Measurements from ENCODE around the gene NF2.

Gene NF2

DNA sequence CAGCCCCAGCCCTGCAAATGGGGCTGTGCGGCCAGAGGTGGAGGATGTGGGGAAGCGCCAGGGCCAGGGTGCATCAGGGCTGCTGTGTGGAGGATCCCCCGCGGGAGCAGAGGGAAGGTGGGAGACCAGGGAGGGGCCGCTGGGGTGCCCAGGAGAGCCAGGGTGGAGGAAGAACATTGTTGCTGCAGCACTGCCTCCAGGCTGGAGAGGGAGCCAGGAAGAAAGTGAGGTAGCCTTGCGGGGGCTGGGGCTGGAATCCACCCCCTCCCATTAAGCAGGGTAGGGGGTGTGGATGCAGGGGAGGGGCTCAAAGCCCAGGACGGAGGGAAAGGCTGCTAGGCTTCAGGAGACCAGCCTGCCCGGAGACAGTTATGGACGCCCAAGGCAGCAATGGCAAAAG, 131.4 kb downstream of the NF2 start:
- Histone ChIP-seq H3K9me3 (no peaks in the 10 kb centered on the region), H4K20me1 (peaks cover 17% of the 10 kb centered on the region), H3K27me3 (peaks cover 20% of the 10 kb centered on the region; the same call in 1 of the 2 replicates), H3K4me3 (no peak overlapping the region), H3K9ac (no peak overlapping the region), H3K36me3 (peaks cover 23% of the 10 kb centered on the region), H3K27ac (0 out of 2 replicates have a peak overlapping the region, but pooled peaks have one; percentile 35), H3K4me2 (peak overlapping the region; percentile 80), H3K4me1 (peaks cover 64% of the 10 kb centered on the region)
- no peak for TF ChIP-seq Cebpa-rat (IDR thresholded peaks at IDR 0.05)

DNA sequence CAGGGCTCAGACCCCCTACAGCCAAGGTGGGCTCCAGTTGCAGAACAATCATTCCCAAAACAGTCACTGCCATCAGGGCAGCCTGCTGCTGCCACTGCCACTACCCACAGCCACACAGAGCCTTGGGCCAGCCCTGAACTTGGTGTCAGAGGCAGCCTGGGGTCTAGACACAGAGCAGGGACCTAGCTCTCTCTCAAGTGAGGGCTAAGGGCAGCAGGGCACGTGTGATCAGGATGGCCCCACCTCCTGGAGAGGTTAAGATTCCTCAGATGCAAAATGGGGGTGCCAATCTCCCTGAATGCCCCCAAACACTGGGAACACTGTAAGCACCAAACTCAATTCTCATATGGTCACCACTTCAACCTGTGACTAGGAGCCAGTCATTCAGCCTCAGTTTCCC, 132.0 kb downstream of the NF2 start:
- no peak overlapping the region for H3K9ac ChIP-seq
- 0 out of 2 replicates have a peak overlapping the region, but pooled peaks have one; percentile 35 for H3K27ac ChIP-seq
- H3K4me3 ChIP-seq = no peak overlapping the region
- H3K27me3 ChIP-seq = peaks cover 20% of the 10 kb centered on the region; the same call in 1 of the 2 replicates
- H3K4me2 ChIP-seq = peak overlapping the region; percentile 80
- no peaks in the 10 kb centered on the region for H3K9me3 ChIP-seq
- peaks cover 70% of the 10 kb centered on the region for H3K4me1 ChIP-seq
- peaks cover 17% of the 10 kb centered on the region for H4K20me1 ChIP-seq
- TF ChIP-seq Cebpa-rat (IDR thresholded peaks at IDR 0.05) = no peak
- H3K36me3 ChIP-seq = peaks cover 26% of the 10 kb centered on the region

DNA sequence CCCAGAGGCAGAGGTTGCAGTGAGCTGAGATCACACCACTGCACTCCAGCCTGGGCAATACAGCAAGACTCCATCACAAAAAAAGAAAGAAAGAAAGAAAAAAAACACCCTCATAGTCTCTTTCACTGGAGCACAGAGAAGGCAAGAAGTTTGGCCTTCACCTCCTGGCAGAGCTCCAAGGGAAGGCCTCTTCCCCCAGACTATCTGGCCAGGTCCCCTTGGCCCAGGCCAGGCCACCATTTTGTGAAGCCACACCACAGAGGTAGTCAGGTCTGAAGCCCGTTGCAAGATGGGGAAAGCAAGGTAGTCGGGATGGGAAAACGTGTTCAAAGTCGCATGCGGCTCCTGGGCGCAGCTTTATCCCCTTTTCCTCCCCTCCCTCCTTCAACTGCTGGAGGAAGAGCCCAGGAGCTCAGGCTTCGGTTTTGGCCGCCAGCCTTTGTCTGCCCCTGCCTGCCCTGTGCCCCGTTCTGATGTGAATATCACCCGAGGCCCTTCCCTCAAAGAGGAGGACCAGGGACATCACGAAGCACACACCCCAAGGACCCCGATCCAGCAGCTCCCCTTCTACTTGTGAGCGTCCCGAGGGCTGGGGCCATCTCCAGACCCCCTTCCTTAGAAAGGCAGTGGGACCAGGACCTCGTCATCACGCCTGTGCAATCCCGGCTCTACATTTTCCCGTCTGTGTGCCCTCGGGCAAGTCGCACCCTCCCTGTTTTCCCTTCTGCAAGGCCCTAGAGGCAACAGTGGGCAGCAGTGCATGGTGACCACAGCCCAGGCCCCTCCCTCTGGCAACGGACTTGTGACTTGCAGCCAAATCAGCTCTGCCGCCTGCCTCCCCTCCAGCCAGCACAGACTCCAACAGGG, 134.1 kb downstream of the NF2 start:
- peak overlapping the region; percentile 91 for H3K27ac ChIP-seq
- TF ChIP-seq Cebpa-rat (IDR thresholded peaks at IDR 0.05) = no peak
- peaks cover 88% of the 10 kb centered on the region for H3K4me1 ChIP-seq
- peak overlapping the region; percentile 45 for H3K4me3 ChIP-seq
- peaks cover 31% of the 10 kb centered on the region for H3K36me3 ChIP-seq
- peaks cover 20% of the 10 kb centered on the region; the same call in 1 of the 2 replicates for H3K27me3 ChIP-seq
- H4K20me1 ChIP-seq = peaks cover 17% of the 10 kb centered on the region
- peak overlapping the region; percentile 93 for H3K4me2 ChIP-seq
- no peaks in the 10 kb centered on the region for H3K9me3 ChIP-seq
- H3K9ac ChIP-seq = peak overlapping the region; percentile 77

DNA sequence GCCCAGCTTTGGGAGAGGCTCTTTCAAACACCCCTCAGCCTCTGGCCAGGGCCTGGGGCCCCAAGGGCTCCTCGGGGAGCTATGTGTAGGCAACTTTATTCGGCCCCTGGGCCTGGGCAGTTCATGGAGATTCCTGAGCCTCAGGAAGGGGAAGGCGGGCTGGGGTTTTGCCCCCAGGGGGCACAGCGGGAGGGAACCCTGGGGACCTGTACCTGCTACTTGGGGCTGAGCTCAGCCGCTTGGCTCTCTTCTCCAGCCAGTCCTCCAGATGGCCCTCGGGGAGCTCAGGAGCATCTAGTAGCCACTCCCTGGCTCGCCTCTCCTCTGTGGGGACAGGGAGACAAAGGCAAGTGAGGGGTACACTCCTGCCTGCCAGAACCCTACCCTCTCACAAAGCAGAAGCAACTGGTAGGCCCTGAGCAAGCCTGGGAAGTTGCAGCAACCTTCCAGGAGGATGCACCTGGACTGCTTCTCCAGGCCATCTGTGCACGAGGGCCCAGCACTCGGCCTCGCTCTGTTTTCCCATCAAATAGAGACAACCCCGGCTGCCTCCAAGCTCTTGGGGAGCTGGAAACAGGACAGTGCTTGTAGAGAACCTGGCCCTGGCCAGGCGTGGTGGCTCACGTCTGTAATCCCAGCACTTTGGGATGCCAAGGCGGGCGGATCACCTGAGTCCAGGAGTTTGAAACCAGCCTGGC, 134.8 kb downstream of the NF2 start:
- peaks cover 20% of the 10 kb centered on the region; the same call in 1 of the 2 replicates for H3K27me3 ChIP-seq
- peak overlapping the region; percentile 77 for H3K9ac ChIP-seq
- peaks cover 89% of the 10 kb centered on the region for H3K4me1 ChIP-seq
- no peaks in the 10 kb centered on the region for H3K9me3 ChIP-seq
- peak overlapping the region; percentile 91 for H3K27ac ChIP-seq
- peaks cover 13% of the 10 kb centered on the region for H4K20me1 ChIP-seq
- H3K4me2 ChIP-seq = peak overlapping the region; percentile 93
- peaks cover 31% of the 10 kb centered on the region for H3K36me3 ChIP-seq
- H3K4me3 ChIP-seq = peak overlapping the region; percentile 45
- no peak; the same call in 1 of the 2 replicates for TF ChIP-seq Cebpa-rat (IDR thresholded peaks at IDR 0.05)

DNA sequence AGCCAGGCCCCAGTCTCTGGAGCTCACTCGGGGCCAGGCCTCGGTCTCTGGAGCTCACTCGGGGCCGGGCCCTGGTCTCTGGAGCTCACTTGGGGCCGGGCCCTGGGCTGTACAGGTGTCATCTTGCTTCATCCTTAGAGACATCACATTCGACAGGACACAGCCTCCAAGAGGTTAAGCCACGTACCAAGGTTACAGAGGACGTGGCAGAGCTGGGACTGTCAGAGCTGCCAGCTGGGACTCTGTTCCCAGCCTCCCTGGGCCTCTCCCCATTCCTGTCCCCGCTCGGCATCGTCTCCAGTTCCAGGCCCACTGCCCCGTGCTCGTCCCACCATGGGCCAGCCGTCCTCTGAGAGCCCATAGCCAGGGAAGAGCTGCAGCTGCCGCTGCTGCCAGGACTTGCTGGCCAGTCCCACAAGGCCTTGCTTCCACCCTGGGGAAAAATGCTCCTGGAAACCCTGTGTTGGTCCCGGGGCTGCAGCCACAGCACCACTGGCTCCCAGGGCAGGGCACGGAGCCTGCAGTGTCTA, 136.0 kb downstream of the NF2 start:
- H3K27ac ChIP-seq = peak overlapping the region; percentile 91; the same call in 1 of the 2 replicates
- peak overlapping the region; percentile 93 for H3K4me2 ChIP-seq
- peaks cover 39% of the 10 kb centered on the region for H3K36me3 ChIP-seq
- TF ChIP-seq Cebpa-rat (IDR thresholded peaks at IDR 0.05) = no peak
- no peak overlapping the region for H3K9ac ChIP-seq
- H4K20me1 ChIP-seq = peaks cover 2% of the 10 kb centered on the region; the same call in 1 of the 2 replicates
- peaks cover 10% of the 10 kb centered on the region; the same call in 1 of the 2 replicates for H3K27me3 ChIP-seq
- H3K4me3 ChIP-seq = no peak overlapping the region
- no peaks in the 10 kb centered on the region for H3K9me3 ChIP-seq
- H3K4me1 ChIP-seq = peaks cover 79% of the 10 kb centered on the region

DNA sequence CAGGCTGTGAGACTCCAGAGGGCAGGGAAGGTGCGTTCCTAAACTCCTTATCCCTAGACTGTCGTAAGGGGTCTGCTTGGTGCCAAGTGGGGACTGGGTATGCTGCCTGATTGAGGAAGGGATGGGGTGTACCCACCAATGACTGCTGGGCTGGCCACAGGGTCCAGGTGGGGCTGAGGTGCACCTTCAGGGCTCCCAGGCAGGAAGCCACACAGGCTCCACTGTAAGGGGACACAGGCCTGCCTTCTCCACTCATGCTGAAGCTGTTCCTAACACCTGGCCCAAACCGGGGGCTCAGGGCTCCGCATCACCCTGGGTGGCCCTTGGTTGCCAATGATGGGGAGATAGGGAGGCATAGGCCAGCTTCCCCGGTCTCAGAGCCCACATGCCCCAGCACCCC, 136.8 kb downstream of the NF2 start:
- peaks cover 2% of the 10 kb centered on the region; the same call in 1 of the 2 replicates for H3K27me3 ChIP-seq
- no peak overlapping the region for H3K4me2 ChIP-seq
- no peaks in the 10 kb centered on the region for H3K9me3 ChIP-seq
- peaks cover 71% of the 10 kb centered on the region for H3K4me1 ChIP-seq
- no peak overlapping the region for H3K4me3 ChIP-seq
- peak overlapping the region; percentile 91; the same call in 1 of the 2 replicates for H3K27ac ChIP-seq
- no peaks in the 10 kb centered on the region; the same call in 1 of the 2 replicates for H4K20me1 ChIP-seq
- H3K36me3 ChIP-seq = peaks cover 47% of the 10 kb centered on the region
- TF ChIP-seq Cebpa-rat (IDR thresholded peaks at IDR 0.05) = no peak
- no peak overlapping the region for H3K9ac ChIP-seq

DNA sequence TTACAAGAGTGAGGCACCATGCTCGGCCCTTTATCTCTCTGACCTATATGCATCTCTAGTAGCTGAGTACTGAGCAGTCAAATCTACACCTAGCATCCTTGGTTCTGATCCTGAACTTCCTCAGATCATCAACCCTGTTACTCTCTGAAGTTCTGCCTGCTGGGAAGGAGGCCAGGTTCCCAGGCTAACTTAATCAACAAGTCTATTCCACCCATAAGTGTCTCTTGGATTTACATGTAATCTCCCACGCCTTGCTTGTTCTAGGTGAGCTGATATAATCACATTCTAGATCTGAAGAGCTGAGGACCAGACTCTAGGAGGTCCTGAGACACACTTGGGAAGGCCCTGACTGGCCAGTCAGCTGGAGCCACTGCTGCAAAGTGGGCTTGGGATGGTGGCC, 138.5 kb downstream of the NF2 start:
- H3K4me2 ChIP-seq = peak overlapping the region; percentile 76
- no peaks in the 10 kb centered on the region for H4K20me1 ChIP-seq
- H3K27ac ChIP-seq = peak overlapping the region; percentile 72
- H3K9ac ChIP-seq = no peak overlapping the region
- no peaks in the 10 kb centered on the region for H3K9me3 ChIP-seq
- no peaks in the 10 kb centered on the region for H3K27me3 ChIP-seq
- peaks cover 64% of the 10 kb centered on the region for H3K36me3 ChIP-seq
- no peak for TF ChIP-seq Cebpa-rat (IDR thresholded peaks at IDR 0.05)
- H3K4me1 ChIP-seq = peaks cover 63% of the 10 kb centered on the region
- no peak overlapping the region for H3K4me3 ChIP-seq

DNA sequence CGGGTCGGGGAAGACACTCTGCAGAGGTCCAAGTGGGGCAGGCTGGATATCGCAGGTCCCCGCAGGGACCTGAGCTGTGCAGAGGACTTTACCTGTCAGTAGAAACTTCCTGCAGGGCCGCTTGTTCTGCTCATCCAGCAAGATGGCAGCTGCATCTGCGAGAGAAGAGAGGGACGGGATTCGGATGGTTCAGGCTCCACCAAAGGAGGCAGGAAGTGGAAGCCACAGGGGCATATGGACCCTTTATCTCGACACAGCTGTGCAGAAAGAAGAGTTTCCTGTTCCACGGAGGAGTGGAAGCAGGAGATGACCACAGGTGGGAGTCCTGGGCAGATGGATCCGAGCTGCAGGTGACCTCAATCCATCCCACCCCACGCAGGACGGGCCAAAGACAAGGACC, 138.9 kb downstream of the NF2 start:
- H3K4me2 ChIP-seq = peak overlapping the region; percentile 76
- no peak overlapping the region for H3K4me3 ChIP-seq
- H3K27ac ChIP-seq = peak overlapping the region; percentile 72
- no peak for TF ChIP-seq Cebpa-rat (IDR thresholded peaks at IDR 0.05)
- no peaks in the 10 kb centered on the region for H4K20me1 ChIP-seq
- peaks cover 59% of the 10 kb centered on the region for H3K4me1 ChIP-seq
- H3K27me3 ChIP-seq = no peaks in the 10 kb centered on the region
- H3K9me3 ChIP-seq = no peaks in the 10 kb centered on the region
- peaks cover 68% of the 10 kb centered on the region for H3K36me3 ChIP-seq
- H3K9ac ChIP-seq = no peak overlapping the region

DNA sequence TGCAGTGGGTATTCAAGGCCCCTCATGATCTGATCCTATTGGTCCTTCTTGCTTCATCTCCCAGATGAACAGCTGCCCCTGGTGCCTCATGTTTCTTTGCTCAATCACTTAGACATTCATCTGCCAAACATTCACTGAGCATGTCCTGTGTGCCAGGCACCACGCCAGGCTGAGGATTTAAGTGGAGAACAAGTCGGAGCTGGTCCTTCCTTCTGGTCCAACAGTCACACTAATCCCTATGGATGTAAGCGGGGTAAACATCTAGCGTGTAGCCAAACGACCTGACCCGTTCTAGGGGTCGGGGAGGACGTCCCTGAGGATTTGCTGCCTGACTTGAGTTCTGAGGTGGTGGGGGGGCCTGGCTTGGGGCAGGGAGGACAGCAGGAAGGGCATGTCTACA, 141.5 kb downstream of the NF2 start:
- H3K9ac ChIP-seq = no peak overlapping the region
- no peak overlapping the region for H3K4me3 ChIP-seq
- H3K9me3 ChIP-seq = no peaks in the 10 kb centered on the region
- H3K4me1 ChIP-seq = peaks cover 46% of the 10 kb centered on the region
- no peaks in the 10 kb centered on the region for H3K27me3 ChIP-seq
- H4K20me1 ChIP-seq = no peaks in the 10 kb centered on the region
- no peak overlapping the region; the same call in 1 of the 2 replicates for H3K27ac ChIP-seq
- H3K4me2 ChIP-seq = no peak overlapping the region
- H3K36me3 ChIP-seq = peaks cover 72% of the 10 kb centered on the region
- no peak for TF ChIP-seq Cebpa-rat (IDR thresholded peaks at IDR 0.05)
